Measurements from ENCODE around the gene DEAF1.
"Not testable (repeated sequence)": the region's sequence is repeated elsewhere in the genome, so short reads cannot be mapped to it uniquely, and the experiment has no call there.

Gene DEAF1

GRCh38 chr11:659532-660085, 35.4 kb downstream of the DEAF1 start:
- H3K9me3 ChIP-seq (ENCODE audit: control insufficient read depth, low read length): no peaks in the 10 kb centered on the region
- H3K36me3 ChIP-seq (ENCODE audit: control insufficient read depth, insufficient read depth, low read length): peaks cover 4% of the 10 kb centered on the region
- H3K4me3 ChIP-seq (ENCODE audit: insufficient read depth, low read depth, low read length): no peak overlapping the region
- no peaks in the 10 kb centered on the region for H3K4me1 ChIP-seq (ENCODE audit: control insufficient read depth, insufficient read depth, low read length)
- H3K27ac ChIP-seq (ENCODE audit: insufficient read depth, low read depth, low read length, poor library complexity, severe bottlenecking): no peak overlapping the region
- no peaks in the 10 kb centered on the region for H3K27me3 ChIP-seq (ENCODE audit: control insufficient read depth, insufficient read depth, low read length, poor library complexity, severe bottlenecking)
- 93 to 94% methylated on average over 16 of the region's 16 CpGs for WGBS, 2 experiments

GRCh38 chr11:657691-658126, 37.3 kb downstream of the DEAF1 start:
- Histone ChIP-seq H3K9me3 (ENCODE audit: control insufficient read depth, low read length) (no peaks in the 10 kb centered on the region), H3K27me3 (ENCODE audit: control insufficient read depth, insufficient read depth, low read length, poor library complexity, severe bottlenecking) (no peaks in the 10 kb centered on the region), H3K27ac (ENCODE audit: insufficient read depth, low read depth, low read length, poor library complexity, severe bottlenecking) (no peak overlapping the region), H3K36me3 (ENCODE audit: control insufficient read depth, insufficient read depth, low read length) (peaks cover 4% of the 10 kb centered on the region), H3K4me3 (ENCODE audit: insufficient read depth, low read depth, low read length) (no peak overlapping the region), H3K4me1 (ENCODE audit: control insufficient read depth, insufficient read depth, low read length) (no peaks in the 10 kb centered on the region)
- WGBS, 2 experiments: 88 to 90% methylated on average over 14 of the region's 14 CpGs

DNA sequence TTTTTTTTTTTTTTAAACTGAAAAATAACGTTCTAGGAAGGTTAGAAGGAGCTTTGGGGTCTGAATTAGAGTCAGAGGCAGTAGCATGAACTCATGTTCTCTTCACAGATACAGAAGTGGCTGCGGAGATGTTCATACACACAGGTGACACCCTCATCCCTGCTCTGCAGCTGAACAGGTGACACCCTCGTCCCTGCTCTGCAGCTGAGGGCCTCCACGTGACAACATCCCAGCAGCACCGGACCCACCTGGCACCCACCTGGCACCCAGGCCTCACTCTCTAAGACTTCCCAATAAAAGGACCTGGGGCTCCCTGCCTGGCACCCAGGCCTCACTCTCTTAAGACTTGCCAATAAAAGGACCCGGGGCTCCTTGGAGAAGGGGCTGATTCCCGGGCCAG, 38.2 kb downstream of the DEAF1 start:
- H3K9me3 ChIP-seq (ENCODE audit: control insufficient read depth, low read length): no peaks in the 10 kb centered on the region
- H3K27me3 ChIP-seq (ENCODE audit: control insufficient read depth, insufficient read depth, low read length, poor library complexity, severe bottlenecking): no peaks in the 10 kb centered on the region
- 93 to 94% methylated on average over 7 of the region's 7 CpGs for WGBS, 2 experiments
- H3K4me3 ChIP-seq (ENCODE audit: insufficient read depth, low read depth, low read length): no peak overlapping the region
- H3K36me3 ChIP-seq (ENCODE audit: control insufficient read depth, insufficient read depth, low read length): peaks cover 4% of the 10 kb centered on the region
- H3K4me1 ChIP-seq (ENCODE audit: control insufficient read depth, insufficient read depth, low read length): no peaks in the 10 kb centered on the region
- no peak overlapping the region for H3K27ac ChIP-seq (ENCODE audit: insufficient read depth, low read depth, low read length, poor library complexity, severe bottlenecking)

GRCh38 chr11:656426-656825, 38.6 kb downstream of the DEAF1 start:
- H3K27ac ChIP-seq (ENCODE audit: insufficient read depth, low read depth, low read length, poor library complexity, severe bottlenecking): no peak overlapping the region
- H3K9me3 ChIP-seq (ENCODE audit: control insufficient read depth, low read length): no peaks in the 10 kb centered on the region
- H3K4me1 ChIP-seq (ENCODE audit: control insufficient read depth, insufficient read depth, low read length): no peaks in the 10 kb centered on the region
- H3K4me3 ChIP-seq (ENCODE audit: insufficient read depth, low read depth, low read length): no peak overlapping the region
- H3K27me3 ChIP-seq (ENCODE audit: control insufficient read depth, insufficient read depth, low read length, poor library complexity, severe bottlenecking): no peaks in the 10 kb centered on the region
- H3K36me3 ChIP-seq (ENCODE audit: control insufficient read depth, insufficient read depth, low read length): peaks cover 4% of the 10 kb centered on the region
- 93 to 95% methylated on average over 14 of the region's 14 CpGs for WGBS, 2 experiments

GRCh38 chr11:655036-655726, 39.8 kb downstream of the DEAF1 start:
- no peaks in the 10 kb centered on the region for H3K27me3 ChIP-seq (ENCODE audit: control insufficient read depth, insufficient read depth, low read length, poor library complexity, severe bottlenecking)
- no peak overlapping the region for H3K27ac ChIP-seq (ENCODE audit: insufficient read depth, low read depth, low read length, poor library complexity, severe bottlenecking)
- WGBS, 2 experiments: 95% methylated on average over 30 of the region's 30 CpGs
- H3K9me3 ChIP-seq (ENCODE audit: control insufficient read depth, low read length): no peaks in the 10 kb centered on the region
- H3K4me1 ChIP-seq (ENCODE audit: control insufficient read depth, insufficient read depth, low read length): no peaks in the 10 kb centered on the region
- no peak overlapping the region for H3K4me3 ChIP-seq (ENCODE audit: insufficient read depth, low read depth, low read length)
- peaks cover 7% of the 10 kb centered on the region for H3K36me3 ChIP-seq (ENCODE audit: control insufficient read depth, insufficient read depth, low read length)

DNA sequence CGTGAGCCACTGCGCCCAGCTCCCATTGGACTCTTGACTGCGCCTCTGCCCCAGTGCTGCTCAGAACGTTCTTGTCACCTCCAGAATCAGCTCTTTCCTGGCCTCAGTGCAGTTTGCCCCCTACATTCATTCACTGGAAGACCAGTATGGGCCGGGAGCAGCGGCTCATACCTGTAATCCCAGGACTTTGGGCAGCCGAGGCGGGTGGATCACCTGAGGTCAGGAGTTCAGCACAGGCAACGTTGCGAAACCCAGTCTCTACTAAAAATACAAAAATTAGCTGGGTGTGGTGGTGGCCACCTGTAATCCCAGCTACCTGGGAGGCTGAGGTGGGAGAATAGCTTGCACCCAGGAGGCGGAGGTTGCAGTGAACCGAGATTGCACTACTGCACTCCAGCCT, 40.6 kb downstream of the DEAF1 start:
- not testable (repeated sequence) for H3K27ac ChIP-seq (ENCODE audit: insufficient read depth, low read depth, low read length, poor library complexity, severe bottlenecking); H3K4me1 ChIP-seq (ENCODE audit: control insufficient read depth, insufficient read depth, low read length); H3K4me3 ChIP-seq (ENCODE audit: insufficient read depth, low read depth, low read length); H3K27me3 ChIP-seq (ENCODE audit: control insufficient read depth, insufficient read depth, low read length, poor library complexity, severe bottlenecking); H3K36me3 ChIP-seq (ENCODE audit: control insufficient read depth, insufficient read depth, low read length); H3K9me3 ChIP-seq (ENCODE audit: control insufficient read depth, low read length)
- 90% methylated on average over 12 of the region's 12 CpGs for WGBS, 2 experiments

GRCh38 chr11:653837-654236, 41.2 kb downstream of the DEAF1 start:
- H3K27ac ChIP-seq (ENCODE audit: insufficient read depth, low read depth, low read length, poor library complexity, severe bottlenecking): no peak overlapping the region
- 93 to 94% methylated on average over 15 of the region's 15 CpGs for WGBS, 2 experiments
- no peaks in the 10 kb centered on the region for H3K4me1 ChIP-seq (ENCODE audit: control insufficient read depth, insufficient read depth, low read length)
- H3K27me3 ChIP-seq (ENCODE audit: control insufficient read depth, insufficient read depth, low read length, poor library complexity, severe bottlenecking): no peaks in the 10 kb centered on the region
- no peak overlapping the region for H3K4me3 ChIP-seq (ENCODE audit: insufficient read depth, low read depth, low read length)
- H3K36me3 ChIP-seq (ENCODE audit: control insufficient read depth, insufficient read depth, low read length): peaks cover 7% of the 10 kb centered on the region
- H3K9me3 ChIP-seq (ENCODE audit: control insufficient read depth, low read length): no peaks in the 10 kb centered on the region

- WGBS, 2 experiments: 93 to 97% methylated on average over 14 of the region's 14 CpGs
- H3K27ac ChIP-seq (ENCODE audit: insufficient read depth, low read depth, low read length, poor library complexity, severe bottlenecking); H3K27me3 ChIP-seq (ENCODE audit: control insufficient read depth, insufficient read depth, low read length, poor library complexity, severe bottlenecking); H3K4me1 ChIP-seq (ENCODE audit: control insufficient read depth, insufficient read depth, low read length); H3K4me3 ChIP-seq (ENCODE audit: insufficient read depth, low read depth, low read length); H3K9me3 ChIP-seq (ENCODE audit: control insufficient read depth, low read length); H3K36me3 ChIP-seq (ENCODE audit: control insufficient read depth, insufficient read depth, low read length): not testable (repeated sequence)
Measured at GRCh38 chr11:653136-653535, 41.9 kb downstream of the DEAF1 start.

- no peak overlapping the region for H3K27ac ChIP-seq (ENCODE audit: insufficient read depth, low read depth, low read length, poor library complexity, severe bottlenecking)
- H3K36me3 ChIP-seq (ENCODE audit: control insufficient read depth, insufficient read depth, low read length): peaks cover 12% of the 10 kb centered on the region
- H3K27me3 ChIP-seq (ENCODE audit: control insufficient read depth, insufficient read depth, low read length, poor library complexity, severe bottlenecking): no peaks in the 10 kb centered on the region
- no peaks in the 10 kb centered on the region for H3K4me1 ChIP-seq (ENCODE audit: control insufficient read depth, insufficient read depth, low read length)
- no peaks in the 10 kb centered on the region for H3K9me3 ChIP-seq (ENCODE audit: control insufficient read depth, low read length)
- no peak overlapping the region for H3K4me3 ChIP-seq (ENCODE audit: insufficient read depth, low read depth, low read length)
- 96 to 97% methylated on average over 10 of the region's 10 CpGs for WGBS, 2 experiments
Measured at GRCh38 chr11:650482-650881, 44.5 kb downstream of the DEAF1 start.

- WGBS, 2 experiments: 96 to 99% methylated on average over 9 to 11 of the region's 14 CpGs
- H3K27me3 ChIP-seq (ENCODE audit: control insufficient read depth, insufficient read depth, low read length, poor library complexity, severe bottlenecking): not testable (repeated sequence)
Measured at GRCh38 chr11:647672-648158, 47.3 kb downstream of the DEAF1 start.

More at GRCh38 chr11:647672-648158, 47.3 kb downstream of the DEAF1 start:
- not testable (repeated sequence) for H3K27ac ChIP-seq (ENCODE audit: insufficient read depth, low read depth, low read length, poor library complexity, severe bottlenecking); H3K4me1 ChIP-seq (ENCODE audit: control insufficient read depth, insufficient read depth, low read length); H3K9me3 ChIP-seq (ENCODE audit: control insufficient read depth, low read length); H3K4me3 ChIP-seq (ENCODE audit: insufficient read depth, low read depth, low read length)
- H3K36me3 ChIP-seq (ENCODE audit: control insufficient read depth, insufficient read depth, low read length): peaks cover 13% of the 10 kb centered on the region

Measured in ectodermal cell (in vitro differentiated cells).